ENCODE measurements around the gene STRN4. TPM values are rescaled to one million over a fixed set of nuclear protein-coding genes. Genes with fewer than 3 reads are reported as not detected.
A peak's percentile ranks its signal among the peaks of the same experiment; 100 is the strongest.

The STRN4 gene
- total RNA-seq, 1 experiment from 2014 or later, result 143 TPM

DNA sequence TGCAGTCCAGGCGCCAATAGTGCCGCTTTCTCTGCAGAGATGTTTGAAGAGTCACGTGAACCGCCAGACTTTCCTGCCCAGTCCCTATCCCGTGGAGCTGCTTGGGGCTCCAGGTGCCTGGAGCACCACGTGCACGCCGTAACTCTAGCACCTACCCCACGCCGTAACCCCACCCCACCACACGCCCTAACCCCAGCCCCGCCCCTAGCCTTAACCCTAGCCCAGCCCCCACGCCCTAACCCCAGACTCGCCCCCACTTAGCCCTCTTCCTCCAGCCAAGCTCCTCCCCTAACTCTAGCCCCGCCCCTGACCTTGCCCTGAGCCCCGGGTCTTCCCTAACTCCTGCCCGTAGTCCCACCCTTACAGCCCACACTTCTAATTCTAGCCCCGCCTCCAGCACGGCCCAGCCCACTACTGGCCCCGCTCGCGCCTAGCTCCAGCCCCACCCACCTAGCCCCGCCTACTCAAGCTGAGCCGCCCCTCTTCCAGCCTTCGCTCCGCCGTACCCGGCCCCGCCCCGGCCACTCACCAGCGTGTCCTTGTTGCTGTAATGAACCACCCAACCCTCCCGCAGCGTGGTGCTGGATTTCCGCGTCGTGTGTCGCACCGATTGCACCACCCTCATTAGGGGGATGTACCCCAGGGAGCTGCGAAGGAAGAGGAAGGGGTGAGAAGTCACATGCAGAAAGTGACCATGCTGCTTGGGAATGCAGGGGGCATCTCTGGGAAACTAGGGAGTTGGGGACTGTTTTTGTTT is 48.9 kb downstream of the STRN4 start:
- Histone ChIP-seq H2BK120ac (ENCODE audit: low read depth, low read length, poor library complexity, severe bottlenecking) (no peak overlapping the region), H2AFZ (ENCODE audit: low read length) (no peak overlapping the region), H3K9ac (ENCODE audit: extremely low read depth, insufficient read length, low read length) (no peak overlapping the region), H4K5ac (ENCODE audit: insufficient read length, low read depth, low read length) (no peak overlapping the region), H4K20me1 (ENCODE audit: control insufficient read depth, insufficient read depth, insufficient read length) (no peaks in the 10 kb centered on the region), H3K4me2 (ENCODE audit: insufficient read depth, insufficient read length, low read length) (peak overlapping the region; percentile 47), H4K91ac (ENCODE audit: insufficient read length, low read depth, low read length) (no peak overlapping the region), H3K14ac (ENCODE audit: insufficient read depth, low read length) (no peak overlapping the region), H3K27me3 (ENCODE audit: insufficient read depth, low read length) (no peaks in the 10 kb centered on the region), H2BK15ac (ENCODE audit: low read depth, low read length) (no peak overlapping the region), H3K18ac (ENCODE audit: insufficient read length, low read depth, low read length) (no peak overlapping the region), H3K23me2 (ENCODE audit: insufficient read length, low read depth, low read length, poor library complexity, severe bottlenecking) (no peaks in the 10 kb centered on the region), H3K23ac (ENCODE audit: insufficient read length, low read depth, low read length) (no peak overlapping the region), H3K9me3 (ENCODE audit: control insufficient read depth, low read depth, low read length) (no peaks in the 10 kb centered on the region), H3K79me1 (ENCODE audit: insufficient read depth, low read depth, low read length, poor library complexity, severe bottlenecking) (no peaks in the 10 kb centered on the region), H3T11ph (ENCODE audit: low read length) (no peak overlapping the region), H2BK5ac (ENCODE audit: insufficient read length, low read length) (no peak overlapping the region), H2BK20ac (ENCODE audit: low read depth, low read length, poor library complexity, severe bottlenecking) (no peak overlapping the region), H3K79me2 (ENCODE audit: insufficient read depth, low read length) (no peaks in the 10 kb centered on the region), H3K4ac (ENCODE audit: low read depth, low read length) (no peak overlapping the region), H4K8ac (replicated peaks; ENCODE audit: insufficient read length, low read depth, low read length) (no peak overlapping the region), H3K4me1 (ENCODE audit: insufficient read depth, low read length) (no peaks in the 10 kb centered on the region), H2AK5ac (ENCODE audit: insufficient read length, low read length) (no peak overlapping the region), H2BK12ac (ENCODE audit: insufficient read length, low read depth, low read length) (no peak overlapping the region), H3K27ac (ENCODE audit: insufficient read length, low read depth, low read length) (no peak overlapping the region), H3K56ac (ENCODE audit: insufficient read length, low read depth, low read length) (no peak overlapping the region)
- DNase-seq, result peak; percentile 99
- Mint-ChIP-seq H3K27me3 (ENCODE audit: low read depth) (no peaks in the 10 kb centered on the region; the same call in 1 of the 2 replicates), H3K36me3 (ENCODE audit: insufficient read depth in 1 of 3, low read depth in 3 of 3) (peaks cover 53 to 83% (median 83%) of the 10 kb centered on the region in 3 experiments), H3K27ac (peak overlapping the region; percentile 22 to 95 (median 94); a peak in 5 of 7 replicates), H3K4me1 (peaks cover 7 to 17% of the 10 kb centered on the region in 2 experiments), H3K4me3 (peak overlapping the region; percentile 40 to 70; a peak in 3 of 5 replicates), H3K9me3 (no peaks in the 10 kb centered on the region)
- TF ChIP-seq, protein P1, sequence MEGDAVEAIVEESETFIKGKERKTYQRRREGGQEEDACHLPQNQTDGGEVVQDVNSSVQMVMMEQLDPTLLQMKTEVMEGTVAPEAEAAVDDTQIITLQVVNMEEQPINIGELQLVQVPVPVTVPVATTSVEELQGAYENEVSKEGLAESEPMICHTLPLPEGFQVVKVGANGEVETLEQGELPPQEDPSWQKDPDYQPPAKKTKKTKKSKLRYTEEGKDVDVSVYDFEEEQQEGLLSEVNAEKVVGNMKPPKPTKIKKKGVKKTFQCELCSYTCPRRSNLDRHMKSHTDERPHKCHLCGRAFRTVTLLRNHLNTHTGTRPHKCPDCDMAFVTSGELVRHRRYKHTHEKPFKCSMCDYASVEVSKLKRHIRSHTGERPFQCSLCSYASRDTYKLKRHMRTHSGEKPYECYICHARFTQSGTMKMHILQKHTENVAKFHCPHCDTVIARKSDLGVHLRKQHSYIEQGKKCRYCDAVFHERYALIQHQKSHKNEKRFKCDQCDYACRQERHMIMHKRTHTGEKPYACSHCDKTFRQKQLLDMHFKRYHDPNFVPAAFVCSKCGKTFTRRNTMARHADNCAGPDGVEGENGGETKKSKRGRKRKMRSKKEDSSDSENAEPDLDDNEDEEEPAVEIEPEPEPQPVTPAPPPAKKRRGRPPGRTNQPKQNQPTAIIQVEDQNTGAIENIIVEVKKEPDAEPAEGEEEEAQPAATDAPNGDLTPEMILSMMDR (conservative IDR thresholded peaks at IDR 0.05), result no peak
- WGBS (ENCODE audit: extremely low coverage, insufficient read length, low lambda C conversion rate), result no CpG with 5 or more reads among the region's 39 CpGs
